Calu3 (cell line): ENCODE results near the gene PTPRN2. TPM values are rescaled to one million over a fixed set of nuclear protein-coding genes. Genes with fewer than 3 reads are reported as not detected.

Experiments used
- BruUV-seq: library from RNA; stranded (reverse); fragments of 400-500 nt; replicated peaks from 2 replicates; lab custom pipeline; 2021; lab: Mats Ljungman, UMichigan
- CTCF ChIA-PET: fragments of 300-600 bp; sonication (Branson Sonifier 250); formaldehyde crosslinking; loops from one replicate; lab custom pipeline; 2022; ENCODE audit warnings: antibody characterized with exemption; lab: Charles Lee
- DNase-seq: peaks from one replicate; pipeline ENCODE4 v3.0.0; 2022
- H3K27ac Mint-ChIP-seq: one replicate; pipeline ENCODE4 v1.8.0; 2022; ENCODE audit warnings: mixed read lengths; ENCODE audit not compliant: unreplicated experiment
- H3K27me3 Mint-ChIP-seq: one replicate; pipeline ENCODE4 v1.8.0; 2022; ENCODE audit warnings: mixed read lengths; ENCODE audit not compliant: unreplicated experiment
- H3K36me3 Mint-ChIP-seq: one replicate; pipeline ENCODE4 v1.8.0; 2022; ENCODE audit warnings: mild to moderate bottlenecking, moderate library complexity, mixed read lengths; ENCODE audit not compliant: insufficient read depth, unreplicated experiment
- H3K4me1 Mint-ChIP-seq: one replicate; pipeline ENCODE4 v1.8.0; 2022; ENCODE audit warnings: mild to moderate bottlenecking, low read depth, mixed read lengths; ENCODE audit not compliant: unreplicated experiment
- H3K4me3 Mint-ChIP-seq: one replicate; pipeline ENCODE4 v1.8.0; 2022; ENCODE audit warnings: mild to moderate bottlenecking, low read depth, moderate library complexity, mixed read lengths; ENCODE audit not compliant: unreplicated experiment
- H3K9me3 Mint-ChIP-seq: one replicate; pipeline ENCODE4 v1.8.0; 2022; ENCODE audit warnings: low read depth, mixed read lengths; ENCODE audit not compliant: unreplicated experiment
- CTCF ChIP-seq: fragments of 200-600 bp; IDR thresholded peaks from one replicate; pipeline ENCODE4 v1.8.0; 2022; ENCODE audit warnings: antibody characterized with exemption; ENCODE audit not compliant: unreplicated experiment
- intact Hi-C: fragments of 100-400 bp; cut with micrococcal nuclease; formaldehyde crosslinking; loops from one replicate; pipeline ENCODE4 v1.10.0; 2022; ENCODE audit not compliant: unreplicated experiment
- total RNA-seq: library from RNA; stranded (reverse); gene quantifications from 2 replicates; pipeline ENCODE4 v1.2.3, GENCODE V29; 2022

PTPRN2 gene
- total RNA-seq, 1 experiment from 2014 or later = 2.0 TPM

- DNase-seq = no peak
- Mint-ChIP-seq H3K4me3 (no peak overlapping the region), H3K36me3 (no peaks in the 10 kb centered on the region), H3K4me1 (no peaks in the 10 kb centered on the region), H3K27me3 (no peaks in the 10 kb centered on the region), H3K9me3 (peaks cover 5% of the 10 kb centered on the region), H3K27ac (no peak overlapping the region)
- TF ChIP-seq CTCF = no peak
- intact Hi-C loops = no loop called here
- CTCF ChIA-PET = interaction anchor here (1.5 kb wide), 1 partner anchor 13 kb away, joined by 3 read pairs; no protein-coding TSS in a partner anchor
- no TSS peak for BruUV-seq
Measured at GRCh38 chr7:158018098-158018762, 569.4 kb downstream of the PTPRN2 start.

- no peaks in the 10 kb centered on the region for H3K27me3 Mint-ChIP-seq
- H3K4me3 Mint-ChIP-seq = no peak overlapping the region
- no peak overlapping the region for H3K27ac Mint-ChIP-seq
- intact Hi-C loops = no loop called here
- no peaks in the 10 kb centered on the region for H3K4me1 Mint-ChIP-seq
- peaks cover 5% of the 10 kb centered on the region for H3K9me3 Mint-ChIP-seq
- TF ChIP-seq CTCF = no peak
- DNase-seq = no peak
- H3K36me3 Mint-ChIP-seq = no peaks in the 10 kb centered on the region
- CTCF ChIA-PET = interaction anchor here (0.5 kb wide), 1 partner anchor 158 kb away, joined by 8 read pairs; no protein-coding TSS in a partner anchor
- no TSS peak for BruUV-seq
Measured at GRCh38 chr7:158017111-158018097, 570.2 kb downstream of the PTPRN2 start.

GRCh38 chr7:158016180-158017097, 571.2 kb downstream of the PTPRN2 start:
- H3K27me3 Mint-ChIP-seq = no peaks in the 10 kb centered on the region
- H3K36me3 Mint-ChIP-seq = no peaks in the 10 kb centered on the region
- CTCF ChIA-PET = no interaction called here
- no peak for DNase-seq
- H3K4me1 Mint-ChIP-seq = no peaks in the 10 kb centered on the region
- no peak overlapping the region for H3K27ac Mint-ChIP-seq
- intact Hi-C loops = no loop called here
- H3K9me3 Mint-ChIP-seq = peaks cover 5% of the 10 kb centered on the region
- BruUV-seq = no TSS peak
- H3K4me3 Mint-ChIP-seq = no peak overlapping the region
- TF ChIP-seq CTCF = no peak
